Muscle layer of colon (tissue), 2 donors: ENCODE measurements around the gene GPR152.
A peak's percentile ranks its signal among the peaks of the same experiment; 100 is the strongest.
"Not testable (repeated sequence)": the region's sequence is repeated elsewhere in the genome, so short reads cannot be mapped to it uniquely, and the experiment has no call there.

ENCODE experiments used
- H3K27ac ChIP-seq: one replicate; pipeline ENCODE4 v1.7.0; 2013; ENCODE audit warnings: low read depth, mild to moderate bottlenecking, low read length, moderate library complexity
- H3K27me3 ChIP-seq, 2 donors: one replicate each; pipeline ENCODE4 v1.7.0; 2013; ENCODE audit warnings: low read length in 2 of 2, mild to moderate bottlenecking in 2 of 2; ENCODE audit not compliant: insufficient read depth in 2 of 2, control insufficient read depth in 1 of 2
- H3K36me3 ChIP-seq: one replicate; pipeline ENCODE4 v1.7.0; 2013; ENCODE audit warnings: mild to moderate bottlenecking, low read length; ENCODE audit not compliant: insufficient read depth
- H3K4me1 ChIP-seq: one replicate; pipeline ENCODE4 v1.7.0; 2013; ENCODE audit warnings: mild to moderate bottlenecking, low read length; ENCODE audit not compliant: insufficient read depth
- H3K4me3 ChIP-seq, 2 donors: one replicate each; pipeline ENCODE4 v1.7.0; 2013; ENCODE audit warnings: low read length in 2 of 2, low read depth in 1 of 2, mild to moderate bottlenecking in 1 of 2, moderate library complexity in 1 of 2
- H3K9ac ChIP-seq: one replicate; pipeline ENCODE4 v1.7.0; 2013; ENCODE audit warnings: low read length
- H3K9me3 ChIP-seq: one replicate; pipeline ENCODE4 v1.7.0; 2013; ENCODE audit warnings: mild to moderate bottlenecking, low read length
- donor health status: abdominal sarcoma.
- donor health status: Adenocarcinoma of cecum.

GPR152 gene

GRCh38 chr11:67406969-67407687 is 45.4 kb downstream of the GPR152 start:
- no peak overlapping the region for H3K27ac ChIP-seq
- H3K4me1 ChIP-seq: peaks cover 3% of the 10 kb centered on the region
- peaks cover 16 to 76% of the 10 kb centered on the region in 2 donors for H3K27me3 ChIP-seq
- H3K9ac ChIP-seq: no peak overlapping the region
- no peaks in the 10 kb centered on the region for H3K36me3 ChIP-seq
- no peaks in the 10 kb centered on the region for H3K9me3 ChIP-seq
- H3K4me3 ChIP-seq: no peak overlapping the region

- Histone ChIP-seq H3K27me3 (peaks cover 15 to 70% of the 10 kb centered on the region in 2 donors), H3K27ac (no peak overlapping the region), H3K9ac (no peak overlapping the region), H3K36me3 (no peaks in the 10 kb centered on the region), H3K4me3 (no peak overlapping the region), H3K4me1 (peaks cover 5% of the 10 kb centered on the region), H3K9me3 (no peaks in the 10 kb centered on the region)
Observed at GRCh38 chr11:67406420-67406968, 46.0 kb downstream of the GPR152 start.

- no peak overlapping the region for H3K9ac ChIP-seq
- peaks cover 6% of the 10 kb centered on the region for H3K4me1 ChIP-seq
- no peaks in the 10 kb centered on the region for H3K36me3 ChIP-seq
- H3K27ac ChIP-seq: no peak overlapping the region
- H3K27me3 ChIP-seq: peaks cover 10 to 63% of the 10 kb centered on the region in 2 donors
- H3K9me3 ChIP-seq: no peaks in the 10 kb centered on the region
- H3K4me3 ChIP-seq: no peak overlapping the region
Observed at GRCh38 chr11:67405688-67406339, 46.7 kb downstream of the GPR152 start.

GRCh38 chr11:67405196-67405567 is 47.3 kb downstream of the GPR152 start:
- Histone ChIP-seq H3K36me3 (no peaks in the 10 kb centered on the region), H3K4me3 (no peak overlapping the region), H3K27ac (no peak overlapping the region), H3K27me3 (peaks cover 7 to 57% of the 10 kb centered on the region in 2 donors), H3K9ac (no peak overlapping the region), H3K9me3 (no peaks in the 10 kb centered on the region), H3K4me1 (peaks cover 12% of the 10 kb centered on the region)

- no peak overlapping the region for H3K4me3 ChIP-seq
- H3K4me1 ChIP-seq: peaks cover 15% of the 10 kb centered on the region
Observed at GRCh38 chr11:67404515-67405195, 47.9 kb downstream of the GPR152 start.

GRCh38 chr11:67403085-67403484 is 49.4 kb downstream of the GPR152 start:
- not testable (repeated sequence) for H3K9me3 ChIP-seq, H3K27ac ChIP-seq, H3K4me3 ChIP-seq, H3K9ac ChIP-seq
- Histone ChIP-seq H3K36me3 (peaks cover 14% of the 10 kb centered on the region), H3K27me3 (peaks cover 0 to 37% of the 10 kb centered on the region in 2 donors), H3K4me1 (peaks cover 23% of the 10 kb centered on the region)

More at GRCh38 chr11:67404515-67405195, 47.9 kb downstream of the GPR152 start:
- Histone ChIP-seq H3K27me3 (peaks cover 1 to 52% of the 10 kb centered on the region in 2 donors), H3K27ac (no peak overlapping the region), H3K9me3 (no peaks in the 10 kb centered on the region), H3K9ac (no peak overlapping the region), H3K36me3 (no peaks in the 10 kb centered on the region)

GRCh38 chr11:67402192-67402839 is 50.2 kb downstream of the GPR152 start:
- peak overlapping the region; percentile 21 to 66 for H3K4me3 ChIP-seq
- peaks cover 23% of the 10 kb centered on the region for H3K4me1 ChIP-seq
- H3K9me3 ChIP-seq, H3K9ac ChIP-seq: not testable (repeated sequence)
- peak overlapping the region; percentile 53 for H3K27ac ChIP-seq
- peaks cover 0 to 35% of the 10 kb centered on the region in 2 donors for H3K27me3 ChIP-seq
- H3K36me3 ChIP-seq: peaks cover 22% of the 10 kb centered on the region

GRCh38 chr11:67401495-67402191 is 50.9 kb downstream of the GPR152 start, which contains the start of gene PPP1CA:
PPP1CA (minus strand) TSS chr11:67401858; CDS start chr11:67401782, 76 bp downstream.
- peaks cover 22% of the 10 kb centered on the region for H3K36me3 ChIP-seq

More at GRCh38 chr11:67401495-67402191, 50.9 kb downstream of the GPR152 start, which contains the start of gene PPP1CA:
- Histone ChIP-seq H3K27me3 (peaks cover 0 to 28% of the 10 kb centered on the region in 2 donors), H3K4me1 (peaks cover 23% of the 10 kb centered on the region), H3K27ac (peak within 1 kb of the TSS; percentile 97), H3K9me3 (no peaks in the 10 kb centered on the region), H3K4me3 (peak within 1 kb of the TSS; percentile 66 to 81), H3K9ac (peak within 1 kb of the TSS; percentile 79)
